IMR-90 (cell line): Measurements from ENCODE around the gene IGF2BP3. TPM values are rescaled to one million over a fixed set of nuclear protein-coding genes. Genes with fewer than 3 reads are reported as not detected.
A peak's percentile ranks its signal among the peaks of the same experiment; 100 is the strongest.

Experiments
- ATAC-seq: fragments of 200-7000 bp; cut with Tn5 transposase; 2 replicates; pipeline ENCODE4 v1.9.1; 2020; ENCODE audit warnings: low read depth, mild to moderate bottlenecking, moderate library complexity
- BruUV-seq: library from RNA; stranded (reverse); fragments of 400-500 nt; replicated peaks from 2 replicates; lab custom pipeline; 2021; lab: Mats Ljungman, UMichigan
- CTCF ChIA-PET: fragments of 300-600 bp; formaldehyde crosslinking; extraction: SDS; loops from one replicate; lab custom pipeline; 2021; ENCODE audit warnings: antibody characterized with exemption; lab: Yijun Ruan, JAX
- POLR2A ChIA-PET: fragments of 300-600 bp; sonication (Branson Sonifier 250); formaldehyde crosslinking; loops from one replicate; lab custom pipeline; 2022; ENCODE audit warnings: antibody characterized with exemption; ENCODE audit not compliant: unreplicated experiment; lab: Charles Lee
- DNase-seq: peaks from one replicate; pipeline ENCODE4 v3.0.0; 2013
- H2AFZ ChIP-seq: replicated peaks from 2 replicates; pipeline ENCODE3; 2013; ENCODE audit warnings: low read length, mild to moderate bottlenecking; ENCODE audit not compliant: poor library complexity
- H2AK5ac ChIP-seq: 2 replicates; pipeline ENCODE4 v1.6.1; 2013; ENCODE audit warnings: low read depth, low read length, inconsistent platforms
- H2AK9ac ChIP-seq: replicated peaks from 2 replicates; pipeline ENCODE3; 2013; ENCODE audit warnings: mild to moderate bottlenecking, low read depth, low read length, moderate library complexity; ENCODE audit not compliant: poor library complexity
- H2BK120ac ChIP-seq: 2 replicates; pipeline ENCODE4 v1.6.1; 2013; ENCODE audit warnings: low read depth, low read length, inconsistent platforms
- H2BK15ac ChIP-seq: 3 replicates; pipeline ENCODE4 v1.6.1; 2013; ENCODE audit warnings: low read depth, low read length, inconsistent platforms
- H2BK20ac ChIP-seq: 2 replicates; pipeline ENCODE4 v1.6.1; 2013; ENCODE audit warnings: low read depth, mild to moderate bottlenecking, inconsistent platforms, low read length, moderate library complexity
- H2BK5ac ChIP-seq: 2 replicates; pipeline ENCODE4 v1.6.1; 2013; ENCODE audit warnings: mild to moderate bottlenecking, low read depth, low read length, inconsistent platforms; ENCODE audit not compliant: poor library complexity, severe bottlenecking
- H3K14ac ChIP-seq: replicated peaks from 2 replicates; pipeline ENCODE4 v1.6.1; 2013; ENCODE audit warnings: low read depth, low read length, inconsistent platforms
- H3K18ac ChIP-seq: 2 replicates; pipeline ENCODE4 v1.6.1; 2013; ENCODE audit warnings: low read depth, low read length, control low read depth
- H3K23ac ChIP-seq: 2 replicates; pipeline ENCODE4 v1.6.1; 2013; ENCODE audit warnings: low read depth, low read length, inconsistent platforms
- H3K27ac ChIP-seq: 2 replicates; pipeline ENCODE4 v1.5.1; 2013; ENCODE audit warnings: mild to moderate bottlenecking, control low read depth, low read length; ENCODE audit not compliant: insufficient read depth
- H3K27me3 ChIP-seq: 2 replicates; pipeline ENCODE4 v1.6.1; 2013; ENCODE audit warnings: low read length; ENCODE audit not compliant: control insufficient read depth, insufficient read depth
- H3K36me3 ChIP-seq: 2 replicates; pipeline ENCODE4 v1.6.1; 2013; ENCODE audit warnings: low read length, mixed read lengths; ENCODE audit not compliant: control insufficient read depth, insufficient read depth
- H3K4ac ChIP-seq: 2 replicates; pipeline ENCODE4 v1.6.1; 2013; ENCODE audit warnings: low read depth, low read length, inconsistent platforms
- H3K4me1 ChIP-seq: 2 replicates; pipeline ENCODE4 v1.6.1; 2013; ENCODE audit warnings: low read length, mixed read lengths; ENCODE audit not compliant: control insufficient read depth, insufficient read depth
- H3K4me2 ChIP-seq: 2 replicates; pipeline ENCODE4 v1.6.1; 2013; ENCODE audit warnings: low read depth, mild to moderate bottlenecking, control low read depth, low read length, moderate library complexity
- H3K4me3 ChIP-seq: 2 replicates; pipeline ENCODE4 v1.5.1; 2013; ENCODE audit warnings: low read depth, mild to moderate bottlenecking, control low read depth, low read length, moderate library complexity; ENCODE audit not compliant: insufficient read depth
- H3K56ac ChIP-seq: 2 replicates; pipeline ENCODE4 v1.6.1; 2013; ENCODE audit warnings: low read length, inconsistent platforms; ENCODE audit not compliant: insufficient read depth; ENCODE audit errors: extremely low read depth
- H3K79me1 ChIP-seq, 2 experiments: 2 replicates each; pipeline ENCODE4 v1.6.1; 2013; ENCODE audit warnings: low read length in 2 of 2, inconsistent platforms in 1 of 2, low read depth in 1 of 2
- H3K9ac ChIP-seq: 2 replicates; pipeline ENCODE4 v1.6.1; 2013; ENCODE audit warnings: low read depth, low read length, control low read depth
- H3K9me1 ChIP-seq: 2 replicates; pipeline ENCODE4 v1.6.1; 2013; ENCODE audit warnings: low read length, inconsistent platforms; ENCODE audit not compliant: insufficient read depth
- H3K9me3 ChIP-seq: 2 replicates; pipeline ENCODE4 v1.6.1; 2013; ENCODE audit warnings: low read length; ENCODE audit not compliant: control insufficient read depth, insufficient read depth
- H4K20me1 ChIP-seq: 2 replicates; pipeline ENCODE4 v1.6.1; 2013; ENCODE audit warnings: low read length, inconsistent platforms; ENCODE audit not compliant: insufficient read depth
- H4K5ac ChIP-seq: 2 replicates; pipeline ENCODE4 v1.6.1; 2013; ENCODE audit warnings: mild to moderate bottlenecking, low read depth, low read length, control low read depth
- H4K8ac ChIP-seq, 2 experiments: 2 replicates each; pipeline ENCODE4 v1.6.1; 2013; ENCODE audit warnings: low read depth in 2 of 2, low read length in 2 of 2, control low read depth in 1 of 2, inconsistent platforms in 1 of 2
- H4K91ac ChIP-seq: 2 replicates; pipeline ENCODE4 v1.6.1; 2013; ENCODE audit warnings: low read depth, low read length, inconsistent platforms; ENCODE audit not compliant: insufficient read depth
- MAZ ChIP-seq: IDR thresholded peaks from 2 replicates; pipeline ENCODE4 v1.6.1; 2012; ENCODE audit warnings: low read depth, mild to moderate bottlenecking, low read length, improper control_type of control experiment, moderate library complexity, borderline replicate concordance
- WGBS, 2 experiments: methylation state at CpG; one replicate each; pipeline versions ENCODE4 v1.1.5 to v1.1.7; 2013; ENCODE audit warnings: missing lambda C conversion rate in 2 of 2; ENCODE audit not compliant: insufficient read length in 1 of 2; ENCODE audit errors: extremely low coverage in 2 of 2; 5-methylcytosine and 5-hydroxymethylcytosine counted together
- dilution Hi-C: fragments of 300-500 bp; cut with HindIII; formaldehyde crosslinking; loops from one replicate; pipeline ENCODE4 v1.14.3; 2018; ENCODE audit warnings: low sequenced_read_pairs; ENCODE audit not compliant: unreplicated experiment
- in situ Hi-C: fragments of 300-500 bp; cut with MboI; formaldehyde crosslinking; loops from 3 replicates; pipeline ENCODE4 v1.14.3; 2019; ENCODE audit warnings: low sequenced_read_pairs, inconsistent platforms, mixed read lengths
- intact Hi-C: fragments of 100-400 bp; cut with micrococcal nuclease; formaldehyde crosslinking; loops from 2 replicates; pipeline ENCODE4 v1.10.0; 2022
- polyA plus RNA-seq, 3 experiments: library from polyadenylated mRNA; depleted of rRNA; stranded (reverse); fragments of >200 nt; gene quantifications; 2 replicates each; pipeline ENCODE4 v1.2.3, GENCODE V29; 2012; ENCODE audit warnings: low replicate concordance in 1 of 3
- total RNA-seq: library from RNA; depleted of rRNA; stranded (reverse); fragments of >200 nt; gene quantifications from 2 replicates; pipeline ENCODE4 v1.2.3, GENCODE V29; 2012

Gene IGF2BP3
- total and polyA plus RNA-seq, 2 of the 4 experiments (the other 2 are of a cell fraction) = 50.9 to 59.3 TPM

DNA sequence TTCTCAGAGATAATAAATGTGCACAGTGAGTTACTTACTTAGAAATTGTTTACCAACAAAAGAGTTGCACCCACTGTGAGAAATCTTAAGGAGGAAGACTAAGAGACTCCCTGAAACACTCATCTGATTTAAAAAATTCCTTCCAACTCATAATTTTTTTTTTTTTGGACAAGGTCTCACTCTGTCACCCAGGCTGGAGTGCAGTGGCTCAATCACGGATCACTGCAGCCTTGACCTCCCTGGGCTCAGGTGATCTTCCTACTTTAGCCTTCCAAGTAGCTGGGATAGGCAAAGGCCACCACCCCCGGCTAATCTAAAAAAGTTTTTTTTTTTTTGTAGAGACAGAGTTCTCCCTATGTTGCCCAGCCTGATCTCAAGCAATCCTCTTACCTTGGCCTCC lies 135.2 kb downstream of the IGF2BP3 start:
- Histone ChIP-seq H3K27me3 (no peaks in the 10 kb centered on the region), H2AK9ac (no peak overlapping the region), H3K4me1 (peaks cover 20% of the 10 kb centered on the region), H3K18ac (peak overlapping the region; percentile 26; the same call in 1 of the 2 replicates), H3K9ac (no peak overlapping the region), H4K5ac (no peak overlapping the region), H3K14ac (peak overlapping the region; percentile 66; the same call in 1 of the 2 replicates), H3K4me3 (no peak overlapping the region), H3K79me1 (peaks cover 16 to 58% of the 10 kb centered on the region in 2 experiments), H3K27ac (peak overlapping the region; percentile 41), H3K36me3 (peaks cover 15% of the 10 kb centered on the region), H2BK120ac (peak overlapping the region; percentile 87), H3K4me2 (no peak overlapping the region; the same call in 1 of the 2 replicates), H3K4ac (peak overlapping the region; percentile 86), H2BK15ac (peak overlapping the region; percentile 35; the same call in 1 of the 3 replicates), H2BK5ac (peak overlapping the region; percentile 63), H4K91ac (peak overlapping the region; percentile 55; the same call in 1 of the 2 replicates), H3K23ac (0 out of 2 replicates have a peak overlapping the region, but pooled peaks have one; percentile 32), H4K20me1 (peaks cover 13% of the 10 kb centered on the region; the same call in 1 of the 2 replicates), H3K9me1 (peaks cover 5% of the 10 kb centered on the region), H2BK20ac (0 out of 2 replicates have a peak overlapping the region, but pooled peaks have one; percentile 85), H3K56ac (no peak overlapping the region), H3K9me3 (peaks cover 5% of the 10 kb centered on the region), H4K8ac (peak overlapping the region; percentile 20 to 76; a peak in 2 of 4 replicates), H2AK5ac (peak overlapping the region; percentile 73), H2AFZ (no peak overlapping the region)
- no peak for TF ChIP-seq MAZ
- CTCF ChIA-PET = no interaction called here
- WGBS, 2 experiments = no CpG with 5 or more reads among the region's 2 CpGs
- in situ Hi-C loops (no loop called here), intact Hi-C loops (no loop called here), dilution Hi-C loops (no loop called here)
- no peak for DNase-seq
- POLR2A ChIA-PET = interaction anchor here (0.8 kb wide), 1 partner anchor 16 kb away, joined by 5 read pairs; no protein-coding TSS in a partner anchor
- BruUV-seq = no TSS peak
- no peak for ATAC-seq
